Measurements from ENCODE around the gene ZG16. TPM values are rescaled to one million over a fixed set of nuclear protein-coding genes. Genes with fewer than 3 reads are reported as not detected.

ZG16 gene
- total and polyA plus RNA-seq, 2 of the 8 experiments (the other 6 are each of a cell fraction or from before 2014, with no cell fraction given): not detected

GRCh38 chr16:29806641-29807425 lies 28.8 kb downstream of the ZG16 start (continued):
- TF ChIP-seq CHD7 (IDR thresholded peaks at IDR 0.05; ENCODE audit: insufficient replicate concordance, low read length): no peak
- TF ChIP-seq SIX5 (IDR thresholded peaks at IDR 0.05; ENCODE audit: low read depth, low read length): no peak
- TF ChIP-seq SIN3A (conservative IDR thresholded peaks at IDR 0.05 in 1 of 2, IDR thresholded peaks at IDR 0.05 in 1 of 2; ENCODE audit: low read depth in 1 of 2, low read length in 2 of 2): 0 out of 4 replicates have a peak, but pooled peaks of 1 of the 2 experiments have one; percentile 22
- TF ChIP-seq TCF12 (IDR thresholded peaks at IDR 0.05; ENCODE audit: low read depth, low read length): no peak
- no peak; a peak in 1 of 3 replicates for TF ChIP-seq POLR2A (IDR thresholded peaks at IDR 0.05; ENCODE audit: control extremely low read depth in 1 of 2, low read depth in 2 of 2, low read length in 2 of 2)
- TF ChIP-seq, protein P1, sequence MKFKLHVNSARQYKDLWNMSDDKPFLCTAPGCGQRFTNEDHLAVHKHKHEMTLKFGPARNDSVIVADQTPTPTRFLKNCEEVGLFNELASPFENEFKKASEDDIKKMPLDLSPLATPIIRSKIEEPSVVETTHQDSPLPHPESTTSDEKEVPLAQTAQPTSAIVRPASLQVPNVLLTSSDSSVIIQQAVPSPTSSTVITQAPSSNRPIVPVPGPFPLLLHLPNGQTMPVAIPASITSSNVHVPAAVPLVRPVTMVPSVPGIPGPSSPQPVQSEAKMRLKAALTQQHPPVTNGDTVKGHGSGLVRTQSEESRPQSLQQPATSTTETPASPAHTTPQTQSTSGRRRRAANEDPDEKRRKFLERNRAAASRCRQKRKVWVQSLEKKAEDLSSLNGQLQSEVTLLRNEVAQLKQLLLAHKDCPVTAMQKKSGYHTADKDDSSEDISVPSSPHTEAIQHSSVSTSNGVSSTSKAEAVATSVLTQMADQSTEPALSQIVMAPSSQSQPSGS (IDR thresholded peaks at IDR 0.05; ENCODE audit: low read length): no peak
- TF ChIP-seq TAF7 (optimal IDR thresholded peaks at IDR 0.05; ENCODE audit: borderline replicate concordance, low read depth, low read length): peak; percentile 49
- TF ChIP-seq TBP (IDR thresholded peaks at IDR 0.05; ENCODE audit: low read depth, low read length): peak; percentile 16; the same call in 1 of the 2 replicates
